Measurements from ENCODE around the gene ST7. TPM values are rescaled to one million over a fixed set of nuclear protein-coding genes. Genes with fewer than 3 reads are reported as not detected.

Gene ST7
- total and polyA plus RNA-seq, 2 of the 13 experiments (the other 11 are each of a cell fraction or from before 2014, with no cell fraction given): 17.3 to 23.5 TPM

DNA sequence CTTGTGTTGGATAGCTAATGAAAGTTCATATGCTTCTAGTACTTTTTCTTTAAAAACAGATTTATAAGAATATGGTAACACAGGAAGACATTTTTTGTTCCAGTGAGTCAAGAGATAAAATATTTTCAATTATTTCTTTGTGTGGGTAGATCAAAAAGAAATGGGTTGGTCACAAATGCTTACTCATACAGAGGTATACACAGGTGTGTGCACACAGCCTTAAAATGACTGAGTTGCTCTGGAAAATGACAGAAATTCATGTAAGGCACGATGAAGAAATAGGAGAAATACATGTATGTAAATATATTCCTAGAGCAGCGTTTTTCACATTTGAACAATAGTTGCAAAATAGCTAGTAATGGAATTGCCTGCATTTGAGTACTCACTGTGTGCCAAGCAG, 66.0 kb downstream of the ST7 start (continued):
- TF ChIP-seq, protein P1, sequence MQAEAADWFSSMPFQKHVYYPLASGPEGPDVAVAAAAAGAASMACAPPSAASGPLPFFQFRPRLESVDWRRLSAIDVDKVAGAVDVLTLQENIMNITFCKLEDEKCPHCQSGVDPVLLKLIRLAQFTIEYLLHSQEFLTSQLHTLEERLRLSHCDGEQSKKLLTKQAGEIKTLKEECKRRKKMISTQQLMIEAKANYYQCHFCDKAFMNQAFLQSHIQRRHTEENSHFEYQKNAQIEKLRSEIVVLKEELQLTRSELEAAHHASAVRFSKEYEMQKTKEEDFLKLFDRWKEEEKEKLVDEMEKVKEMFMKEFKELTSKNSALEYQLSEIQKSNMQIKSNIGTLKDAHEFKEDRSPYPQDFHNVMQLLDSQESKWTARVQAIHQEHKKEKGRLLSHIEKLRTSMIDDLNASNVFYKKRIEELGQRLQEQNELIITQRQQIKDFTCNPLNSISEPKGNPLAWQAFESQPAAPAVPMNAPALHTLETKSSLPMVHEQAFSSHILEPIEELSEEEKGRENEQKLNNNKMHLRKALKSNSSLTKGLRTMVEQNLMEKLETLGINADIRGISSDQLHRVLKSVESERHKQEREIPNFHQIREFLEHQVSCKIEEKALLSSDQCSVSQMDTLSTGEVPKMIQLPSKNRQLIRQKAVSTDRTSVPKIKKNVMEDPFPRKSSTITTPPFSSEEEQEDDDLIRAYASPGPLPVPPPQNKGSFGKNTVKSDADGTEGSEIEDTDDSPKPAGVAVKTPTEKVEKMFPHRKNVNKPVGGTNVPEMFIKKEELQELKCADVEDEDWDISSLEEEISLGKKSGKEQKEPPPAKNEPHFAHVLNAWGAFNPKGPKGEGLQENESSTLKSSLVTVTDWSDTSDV (CRISPR knock-in tag; IDR thresholded peaks at IDR 0.05): no peak
- no peak for TF ChIP-seq ZSCAN31 (CRISPR knock-in tag; IDR thresholded peaks at IDR 0.05; ENCODE audit: low read depth)
- TF ChIP-seq, protein P2, sequence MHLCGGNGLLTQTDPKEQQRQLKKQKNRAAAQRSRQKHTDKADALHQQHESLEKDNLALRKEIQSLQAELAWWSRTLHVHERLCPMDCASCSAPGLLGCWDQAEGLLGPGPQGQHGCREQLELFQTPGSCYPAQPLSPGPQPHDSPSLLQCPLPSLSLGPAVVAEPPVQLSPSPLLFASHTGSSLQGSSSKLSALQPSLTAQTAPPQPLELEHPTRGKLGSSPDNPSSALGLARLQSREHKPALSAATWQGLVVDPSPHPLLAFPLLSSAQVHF (CRISPR knock-in tag; IDR thresholded peaks at IDR 0.05): no peak
- no peak for TF ChIP-seq FOSL1 (CRISPR knock-in tag; IDR thresholded peaks at IDR 0.05; ENCODE audit: borderline replicate concordance)
- TF ChIP-seq, protein P3, sequence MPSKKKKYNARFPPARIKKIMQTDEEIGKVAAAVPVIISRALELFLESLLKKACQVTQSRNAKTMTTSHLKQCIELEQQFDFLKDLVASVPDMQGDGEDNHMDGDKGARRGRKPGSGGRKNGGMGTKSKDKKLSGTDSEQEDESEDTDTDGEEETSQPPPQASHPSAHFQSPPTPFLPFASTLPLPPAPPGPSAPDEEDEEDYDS (CRISPR knock-in tag; IDR thresholded peaks at IDR 0.05): no peak
- TF ChIP-seq ZNF138 (CRISPR knock-in tag; IDR thresholded peaks at IDR 0.05; ENCODE audit: low read depth): no peak
- TF ChIP-seq, protein P4, sequence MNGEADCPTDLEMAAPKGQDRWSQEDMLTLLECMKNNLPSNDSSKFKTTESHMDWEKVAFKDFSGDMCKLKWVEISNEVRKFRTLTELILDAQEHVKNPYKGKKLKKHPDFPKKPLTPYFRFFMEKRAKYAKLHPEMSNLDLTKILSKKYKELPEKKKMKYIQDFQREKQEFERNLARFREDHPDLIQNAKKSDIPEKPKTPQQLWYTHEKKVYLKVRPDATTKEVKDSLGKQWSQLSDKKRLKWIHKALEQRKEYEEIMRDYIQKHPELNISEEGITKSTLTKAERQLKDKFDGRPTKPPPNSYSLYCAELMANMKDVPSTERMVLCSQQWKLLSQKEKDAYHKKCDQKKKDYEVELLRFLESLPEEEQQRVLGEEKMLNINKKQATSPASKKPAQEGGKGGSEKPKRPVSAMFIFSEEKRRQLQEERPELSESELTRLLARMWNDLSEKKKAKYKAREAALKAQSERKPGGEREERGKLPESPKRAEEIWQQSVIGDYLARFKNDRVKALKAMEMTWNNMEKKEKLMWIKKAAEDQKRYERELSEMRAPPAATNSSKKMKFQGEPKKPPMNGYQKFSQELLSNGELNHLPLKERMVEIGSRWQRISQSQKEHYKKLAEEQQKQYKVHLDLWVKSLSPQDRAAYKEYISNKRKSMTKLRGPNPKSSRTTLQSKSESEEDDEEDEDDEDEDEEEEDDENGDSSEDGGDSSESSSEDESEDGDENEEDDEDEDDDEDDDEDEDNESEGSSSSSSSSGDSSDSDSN (CRISPR knock-in tag; IDR thresholded peaks at IDR 0.05): no peak
- no peak for TF ChIP-seq CCDC6 (CRISPR knock-in tag; IDR thresholded peaks at IDR 0.05)
- no peak for TF ChIP-seq MEF2D (CRISPR knock-in tag; IDR thresholded peaks at IDR 0.05)
